Right atrium auricular region (tissue), 2 donors: ENCODE measurements around the gene CXCL11. TPM values are rescaled to one million over a fixed set of nuclear protein-coding genes. Genes with fewer than 3 reads are reported as not detected.

Experiments used
- DNase-seq: peaks from one replicate; pipeline ENCODE4 v3.0.0-alpha.2; 2019; ENCODE audit warnings: low spot score
- H3K27ac ChIP-seq, 2 donors: fragments of 200-600 bp; sonication (generic); 1 replicate in 1 of 2; 2 replicates in 1 of 2; pipeline ENCODE4 v1.5.1; 2016 to 2019
- H3K27me3 ChIP-seq, 2 donors: fragments of 200-600 bp; sonication (generic); one replicate each; pipeline versions ENCODE4 v1.5.1 to v1.6.0; 2017 to 2019
- H3K36me3 ChIP-seq: fragments of 200-600 bp; sonication (generic); one replicate; pipeline ENCODE4 v1.5.1; 2016
- H3K4me1 ChIP-seq, 2 donors: fragments of 200-600 bp; sonication (generic); one replicate each; pipeline versions ENCODE4 v1.5.1 to v1.6.0; 2017 to 2019
- H3K4me3 ChIP-seq, 2 donors: fragments of 200-600 bp; sonication (generic); 1 replicate in 1 of 2; 2 replicates in 1 of 2; pipeline ENCODE4 v1.5.1; 2017 to 2019; ENCODE audit warnings: mild to moderate bottlenecking in 1 of 2, moderate library complexity in 1 of 2
- H3K9me3 ChIP-seq, 2 donors: fragments of 200-600 bp; sonication (generic); one replicate each; pipeline ENCODE4 v1.5.1; 2019
- total RNA-seq, 2 donors: library from RNA; depleted of rRNA; stranded (reverse); fragments of >200 nt; gene quantifications; one replicate each; pipeline ENCODE4 v1.1.0, GENCODE V29; 2016
- TF ChIP-seq, protein P1 (sequence below), 2 donors: fragments of 200-600 bp; sonication (generic); IDR thresholded peaks; one replicate each; pipeline ENCODE4 v1.5.1; 2019; ENCODE audit warnings: antibody characterized with exemption in 2 of 2

The CXCL11 gene
- total RNA-seq, 2 donors from 2014 or later: not detected

- H3K4me3 ChIP-seq: no peak overlapping the region
- no peaks in the 10 kb centered on the region for H3K27me3 ChIP-seq
- H3K27ac ChIP-seq: no peak overlapping the region
- DNase-seq: no peak
- TF ChIP-seq, protein P1, sequence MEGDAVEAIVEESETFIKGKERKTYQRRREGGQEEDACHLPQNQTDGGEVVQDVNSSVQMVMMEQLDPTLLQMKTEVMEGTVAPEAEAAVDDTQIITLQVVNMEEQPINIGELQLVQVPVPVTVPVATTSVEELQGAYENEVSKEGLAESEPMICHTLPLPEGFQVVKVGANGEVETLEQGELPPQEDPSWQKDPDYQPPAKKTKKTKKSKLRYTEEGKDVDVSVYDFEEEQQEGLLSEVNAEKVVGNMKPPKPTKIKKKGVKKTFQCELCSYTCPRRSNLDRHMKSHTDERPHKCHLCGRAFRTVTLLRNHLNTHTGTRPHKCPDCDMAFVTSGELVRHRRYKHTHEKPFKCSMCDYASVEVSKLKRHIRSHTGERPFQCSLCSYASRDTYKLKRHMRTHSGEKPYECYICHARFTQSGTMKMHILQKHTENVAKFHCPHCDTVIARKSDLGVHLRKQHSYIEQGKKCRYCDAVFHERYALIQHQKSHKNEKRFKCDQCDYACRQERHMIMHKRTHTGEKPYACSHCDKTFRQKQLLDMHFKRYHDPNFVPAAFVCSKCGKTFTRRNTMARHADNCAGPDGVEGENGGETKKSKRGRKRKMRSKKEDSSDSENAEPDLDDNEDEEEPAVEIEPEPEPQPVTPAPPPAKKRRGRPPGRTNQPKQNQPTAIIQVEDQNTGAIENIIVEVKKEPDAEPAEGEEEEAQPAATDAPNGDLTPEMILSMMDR (IDR thresholded peaks at IDR 0.05): no peak
- no peaks in the 10 kb centered on the region for H3K9me3 ChIP-seq
- no peaks in the 10 kb centered on the region for H3K36me3 ChIP-seq
- H3K4me1 ChIP-seq: no peaks in the 10 kb centered on the region
Observed at GRCh38 chr4:76060506-76060905, 24.6 kb upstream of the CXCL11 start.

DNA sequence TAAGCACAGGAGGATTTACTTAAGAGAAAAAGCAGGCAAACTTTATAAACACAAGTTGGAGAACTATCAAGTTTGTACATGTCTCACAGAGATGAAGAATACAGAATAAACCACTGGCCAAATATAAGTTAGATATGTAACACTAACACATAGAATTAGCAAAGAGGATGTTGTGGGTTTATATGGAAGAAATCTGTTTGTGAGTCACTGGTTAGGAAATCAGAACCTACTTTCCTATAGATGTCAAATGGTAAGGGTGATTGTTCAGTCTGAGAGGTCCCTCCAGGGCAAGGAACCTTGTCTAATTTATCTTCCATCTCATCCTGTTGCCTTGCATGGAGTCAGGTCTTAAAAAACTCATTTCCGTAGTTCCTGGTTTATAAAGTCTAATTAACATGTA, 23.9 kb upstream of the CXCL11 start:
- Histone ChIP-seq H3K9me3 (no peaks in the 10 kb centered on the region), H3K4me3 (no peak overlapping the region), H3K27me3 (no peaks in the 10 kb centered on the region)

GRCh38 chr4:76058888-76059426, 23.1 kb upstream of the CXCL11 start:
- H3K4me3 ChIP-seq: no peak overlapping the region
- H3K9me3 ChIP-seq: no peaks in the 10 kb centered on the region
- TF ChIP-seq, protein P1 (IDR thresholded peaks at IDR 0.05): no peak
- H3K27ac ChIP-seq: no peak overlapping the region
- H3K36me3 ChIP-seq: no peaks in the 10 kb centered on the region
- no peaks in the 10 kb centered on the region for H3K4me1 ChIP-seq
- H3K27me3 ChIP-seq: no peaks in the 10 kb centered on the region
- DNase-seq: no peak

More for the DNA sequence above, 23.9 kb upstream of the CXCL11 start:
- Histone ChIP-seq H3K36me3 (no peaks in the 10 kb centered on the region), H3K27ac (no peak overlapping the region), H3K4me1 (no peaks in the 10 kb centered on the region)
- no peak for DNase-seq
- TF ChIP-seq, protein P1 (IDR thresholded peaks at IDR 0.05): no peak

DNA sequence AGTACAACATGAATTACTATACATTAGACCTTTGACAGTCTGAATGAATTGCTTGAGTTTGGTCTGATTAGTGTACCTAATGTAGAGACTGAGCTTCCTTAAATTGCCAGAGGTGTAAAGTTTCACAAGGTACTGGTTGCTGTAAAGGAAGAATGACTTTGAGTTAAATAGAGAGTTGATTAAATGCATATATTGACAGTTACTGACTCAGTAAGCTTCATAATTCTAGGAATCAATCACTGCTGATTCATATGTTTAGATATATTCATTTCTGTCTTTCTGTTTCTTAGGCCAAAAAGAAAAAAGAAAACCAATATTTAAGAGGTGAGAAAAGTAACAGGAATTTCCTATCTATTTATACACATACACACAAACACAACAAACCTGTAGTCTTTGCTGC, 22.4 kb upstream of the CXCL11 start:
- H3K36me3 ChIP-seq: no peaks in the 10 kb centered on the region
- H3K9me3 ChIP-seq: no peaks in the 10 kb centered on the region
- no peaks in the 10 kb centered on the region for H3K4me1 ChIP-seq
- no peak overlapping the region for H3K27ac ChIP-seq
- TF ChIP-seq, protein P1 (IDR thresholded peaks at IDR 0.05): no peak
- H3K27me3 ChIP-seq: no peaks in the 10 kb centered on the region
- DNase-seq: no peak
- H3K4me3 ChIP-seq: no peak overlapping the region

DNA sequence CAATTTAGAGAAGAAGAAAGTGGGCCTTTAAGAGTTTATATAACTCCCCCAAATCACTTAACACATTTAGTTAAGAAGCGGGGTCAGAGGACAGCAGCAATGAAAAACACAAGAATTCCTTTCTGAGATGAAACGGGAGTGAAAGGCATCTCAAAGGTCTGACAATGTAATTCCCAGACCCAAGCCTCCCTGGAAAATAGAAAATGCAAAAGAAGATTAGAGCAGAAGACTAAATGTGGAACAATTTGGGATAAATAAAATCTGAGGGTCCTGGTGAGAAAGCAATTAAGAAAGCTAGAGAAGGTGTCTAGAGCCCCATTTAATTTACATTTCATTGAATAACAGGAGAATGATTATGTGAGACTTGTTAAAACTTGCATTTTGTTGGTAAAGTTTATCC, 19.6 kb upstream of the CXCL11 start:
- Histone ChIP-seq H3K4me1 (no peaks in the 10 kb centered on the region), H3K27me3 (no peaks in the 10 kb centered on the region), H3K36me3 (no peaks in the 10 kb centered on the region), H3K4me3 (no peak overlapping the region), H3K9me3 (no peaks in the 10 kb centered on the region), H3K27ac (no peak overlapping the region)
- DNase-seq: no peak
- TF ChIP-seq, protein P1 (IDR thresholded peaks at IDR 0.05): no peak

DNA sequence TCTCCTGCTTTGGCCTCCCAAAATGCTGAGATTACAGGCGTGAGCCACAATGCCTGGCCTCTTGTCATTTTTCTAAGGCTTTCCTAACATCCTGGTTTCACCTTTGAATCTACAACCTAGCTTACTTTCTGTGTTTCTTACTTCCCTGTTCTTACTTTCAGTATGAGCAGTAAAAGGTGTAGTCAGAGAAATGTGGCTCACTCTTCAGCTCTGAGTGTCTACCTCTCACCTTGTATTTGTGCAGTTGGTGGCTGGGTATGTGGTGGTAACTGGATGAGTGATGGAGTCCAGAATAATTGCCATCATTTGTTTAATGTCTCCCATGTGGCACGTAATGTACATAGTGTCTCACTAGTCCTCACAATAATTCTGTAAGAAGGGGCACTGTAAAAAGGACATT, 19.1 kb upstream of the CXCL11 start:
- no peak overlapping the region for H3K27ac ChIP-seq
- H3K27me3 ChIP-seq: no peaks in the 10 kb centered on the region
- no peak overlapping the region for H3K4me3 ChIP-seq
- TF ChIP-seq, protein P1 (IDR thresholded peaks at IDR 0.05): no peak
- no peak for DNase-seq
- no peaks in the 10 kb centered on the region for H3K9me3 ChIP-seq
- H3K36me3 ChIP-seq: no peaks in the 10 kb centered on the region
- H3K4me1 ChIP-seq: no peaks in the 10 kb centered on the region
